HL-60 (cell line): ENCODE measurements around the gene RUFY4.

Source experiments
- SPI1 ChIP-seq: IDR thresholded peaks from 2 replicates; pipeline ENCODE4 v1.6.1; 2012; ENCODE audit warnings: low read depth, mild to moderate bottlenecking, borderline replicate concordance
- TF ChIP-seq, protein P1 (sequence below): IDR thresholded peaks from one replicate; pipeline ENCODE4 v1.5.1; 2011; ENCODE audit warnings: low read length, control low read depth, inconsistent platforms; ENCODE audit not compliant: insufficient read depth

DNA sequence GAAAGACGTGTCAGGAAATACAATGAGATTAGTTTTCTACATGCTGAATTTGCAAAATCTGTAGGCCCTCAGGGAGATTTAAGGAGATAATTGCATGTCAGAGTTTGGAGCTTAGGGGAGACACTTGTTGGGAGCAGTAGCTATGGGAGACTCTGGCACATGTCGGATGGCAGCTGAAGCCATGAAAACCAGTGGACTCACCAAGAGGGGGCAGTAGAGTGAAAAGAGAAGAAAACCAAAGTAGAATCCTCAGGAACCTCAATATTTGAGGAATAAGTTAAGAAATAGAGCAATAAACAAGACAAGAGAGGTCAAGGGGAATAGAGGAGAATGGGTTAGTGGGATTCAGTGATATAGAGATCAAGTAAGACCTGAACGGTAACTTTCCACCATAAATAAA lies 24.8 kb downstream of the RUFY4 start:
- TF ChIP-seq, protein P1, sequence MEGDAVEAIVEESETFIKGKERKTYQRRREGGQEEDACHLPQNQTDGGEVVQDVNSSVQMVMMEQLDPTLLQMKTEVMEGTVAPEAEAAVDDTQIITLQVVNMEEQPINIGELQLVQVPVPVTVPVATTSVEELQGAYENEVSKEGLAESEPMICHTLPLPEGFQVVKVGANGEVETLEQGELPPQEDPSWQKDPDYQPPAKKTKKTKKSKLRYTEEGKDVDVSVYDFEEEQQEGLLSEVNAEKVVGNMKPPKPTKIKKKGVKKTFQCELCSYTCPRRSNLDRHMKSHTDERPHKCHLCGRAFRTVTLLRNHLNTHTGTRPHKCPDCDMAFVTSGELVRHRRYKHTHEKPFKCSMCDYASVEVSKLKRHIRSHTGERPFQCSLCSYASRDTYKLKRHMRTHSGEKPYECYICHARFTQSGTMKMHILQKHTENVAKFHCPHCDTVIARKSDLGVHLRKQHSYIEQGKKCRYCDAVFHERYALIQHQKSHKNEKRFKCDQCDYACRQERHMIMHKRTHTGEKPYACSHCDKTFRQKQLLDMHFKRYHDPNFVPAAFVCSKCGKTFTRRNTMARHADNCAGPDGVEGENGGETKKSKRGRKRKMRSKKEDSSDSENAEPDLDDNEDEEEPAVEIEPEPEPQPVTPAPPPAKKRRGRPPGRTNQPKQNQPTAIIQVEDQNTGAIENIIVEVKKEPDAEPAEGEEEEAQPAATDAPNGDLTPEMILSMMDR, result no peak
- no peak for TF ChIP-seq SPI1
